PC-3 (cell line): ENCODE results near the gene CFAP73.

Experiments used
- CTCF ChIP-seq: fragments of 300-600 bp; sonication (generic); conservative IDR thresholded peaks from 2 replicates; pipeline ENCODE4 v1.5.1; 2017; ENCODE audit warnings: antibody characterized with exemption, low read depth, mild to moderate bottlenecking, low read length
- EZH2 ChIP-seq: fragments of 300-600 bp; sonication (generic); IDR thresholded peaks from one replicate; pipeline ENCODE4 v1.6.1; 2017; ENCODE audit warnings: antibody characterized with exemption, mild to moderate bottlenecking, low read length; ENCODE audit not compliant: unreplicated experiment

- TF ChIP-seq CTCF (no peak), EZH2 (no peak)
Observed at GRCh38 chr12:113183030-113183589, 33.6 kb downstream of the CFAP73 start.
